PFSK-1 (cell line): ENCODE data around the gene RPL10.

Experiments used
- FOXP2 ChIP-seq: optimal IDR thresholded peaks from 2 replicates; pipeline ENCODE3; 2011; ENCODE audit warnings: borderline replicate concordance, control low read depth, inconsistent platforms; ENCODE audit not compliant: insufficient read depth; ENCODE audit errors: extremely low read length, extremely low read depth
- POLR2AphosphoS5 ChIP-seq: IDR thresholded peaks from 2 replicates; pipeline ENCODE4 v1.6.1; 2012; ENCODE audit warnings: low read depth, mild to moderate bottlenecking, control low read depth, low read length, moderate library complexity
- REST ChIP-seq, 2 experiments: IDR thresholded peaks; 2 replicates each; pipeline versions ENCODE4 v1.6.1 to v1.8.0; 2011 to 2012; ENCODE audit warnings: low read depth in 2 of 2, low read length in 2 of 2, control low read depth in 1 of 2, inconsistent platforms in 1 of 2, mild to moderate bottlenecking in 1 of 2, moderate library complexity in 1 of 2; ENCODE audit not compliant: insufficient read depth in 1 of 2
- SIN3A ChIP-seq: IDR thresholded peaks from 2 replicates; pipeline ENCODE4 v1.6.1; 2012; ENCODE audit warnings: mild to moderate bottlenecking, low read length, moderate library complexity, borderline replicate concordance; ENCODE audit not compliant: insufficient read depth
- TAF1 ChIP-seq: IDR thresholded peaks from 2 replicates; pipeline ENCODE4 v1.6.1; 2012; ENCODE audit warnings: low read length, control low read depth, borderline replicate concordance; ENCODE audit not compliant: insufficient read depth

RPL10 gene

GRCh38 chrX:154354516-154354915 is 43.7 kb upstream of the RPL10 start:
- TF ChIP-seq TAF1, result no peak
- no peak for TF ChIP-seq FOXP2
- TF ChIP-seq POLR2AphosphoS5, result no peak

- TF ChIP-seq TAF1 (no peak), POLR2AphosphoS5 (no peak), REST (IDR thresholded peaks at IDR 0.05; ENCODE audit: insufficient read depth in 1 of 2, low read depth in 2 of 2, low read length in 2 of 2) (no peak), FOXP2 (no peak), SIN3A (no peak)
Observed at GRCh38 chrX:154355094-154355775, 42.9 kb upstream of the RPL10 start.

GRCh38 chrX:154355776-154356140 is 42.4 kb upstream of the RPL10 start:
- no peak for TF ChIP-seq REST (IDR thresholded peaks at IDR 0.05; ENCODE audit: insufficient read depth in 1 of 2, low read depth in 2 of 2, low read length in 2 of 2)

DNA sequence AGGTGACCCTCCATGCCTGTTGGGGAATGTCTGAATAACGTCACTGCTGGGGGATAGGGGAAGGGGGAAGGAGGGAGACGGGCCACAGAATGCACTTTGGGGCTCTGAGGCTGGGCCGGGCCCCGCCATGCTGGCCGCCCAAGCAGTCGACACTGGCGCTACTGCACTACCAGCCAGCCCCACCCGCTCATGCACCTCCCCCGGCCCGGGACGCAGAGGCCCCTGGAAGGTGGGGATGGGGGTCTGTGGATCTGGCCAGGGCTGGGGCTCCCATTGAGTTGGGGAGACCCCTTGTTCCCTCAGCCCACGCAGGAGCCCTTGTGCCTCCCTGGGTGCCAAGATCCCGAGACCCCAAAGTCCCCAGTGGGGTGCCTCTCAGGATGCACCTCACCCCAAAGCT is 41.6 kb upstream of the RPL10 start:
- no peak for TF ChIP-seq TAF1
- no peak for TF ChIP-seq POLR2AphosphoS5
- TF ChIP-seq SIN3A, result no peak
- no peak for TF ChIP-seq FOXP2
- no peak for TF ChIP-seq REST (IDR thresholded peaks at IDR 0.05; ENCODE audit: insufficient read depth in 1 of 2, low read depth in 2 of 2, low read length in 2 of 2)

DNA sequence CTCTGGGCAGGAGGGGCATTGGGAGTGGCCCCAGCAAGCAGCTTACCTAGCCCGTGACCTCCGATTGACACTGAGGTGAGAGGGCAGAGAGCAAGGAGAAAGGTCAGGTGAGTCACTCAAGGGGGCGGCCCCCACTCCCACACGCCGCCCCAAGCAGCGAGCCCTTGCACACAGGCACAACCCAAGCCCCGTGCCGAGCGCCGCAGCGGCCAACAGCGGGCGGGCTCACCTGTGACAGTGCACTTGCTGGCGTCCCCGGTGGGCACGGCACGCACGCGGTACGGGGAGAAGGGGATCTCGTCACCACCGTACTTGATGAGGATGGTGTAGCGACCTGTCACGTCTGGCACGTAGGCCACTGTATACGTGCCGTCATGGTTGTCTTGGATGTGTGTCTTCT is 41.0 kb upstream of the RPL10 start:
- TF ChIP-seq FOXP2, result no peak
- TF ChIP-seq REST (IDR thresholded peaks at IDR 0.05; ENCODE audit: insufficient read depth in 1 of 2, low read depth in 2 of 2, low read length in 2 of 2), result no peak
- TF ChIP-seq SIN3A, result no peak
- TF ChIP-seq POLR2AphosphoS5, result no peak
- TF ChIP-seq TAF1, result no peak
